HG03196 (cell line): Measurements from ENCODE around the gene STK10.

ENCODE experiments used
- ATAC-seq: cut with Tn5 transposase; IDR thresholded peaks from one replicate; pipeline ENCODE4 v1.9.1; 2021; ENCODE audit not compliant: unreplicated experiment

Gene STK10

GRCh38 chr5:172093965-172094364 lies 94.1 kb downstream of the STK10 start:
- no peak for ATAC-seq

GRCh38 chr5:172093559-172093958 lies 94.5 kb downstream of the STK10 start:
- ATAC-seq = no peak

DNA sequence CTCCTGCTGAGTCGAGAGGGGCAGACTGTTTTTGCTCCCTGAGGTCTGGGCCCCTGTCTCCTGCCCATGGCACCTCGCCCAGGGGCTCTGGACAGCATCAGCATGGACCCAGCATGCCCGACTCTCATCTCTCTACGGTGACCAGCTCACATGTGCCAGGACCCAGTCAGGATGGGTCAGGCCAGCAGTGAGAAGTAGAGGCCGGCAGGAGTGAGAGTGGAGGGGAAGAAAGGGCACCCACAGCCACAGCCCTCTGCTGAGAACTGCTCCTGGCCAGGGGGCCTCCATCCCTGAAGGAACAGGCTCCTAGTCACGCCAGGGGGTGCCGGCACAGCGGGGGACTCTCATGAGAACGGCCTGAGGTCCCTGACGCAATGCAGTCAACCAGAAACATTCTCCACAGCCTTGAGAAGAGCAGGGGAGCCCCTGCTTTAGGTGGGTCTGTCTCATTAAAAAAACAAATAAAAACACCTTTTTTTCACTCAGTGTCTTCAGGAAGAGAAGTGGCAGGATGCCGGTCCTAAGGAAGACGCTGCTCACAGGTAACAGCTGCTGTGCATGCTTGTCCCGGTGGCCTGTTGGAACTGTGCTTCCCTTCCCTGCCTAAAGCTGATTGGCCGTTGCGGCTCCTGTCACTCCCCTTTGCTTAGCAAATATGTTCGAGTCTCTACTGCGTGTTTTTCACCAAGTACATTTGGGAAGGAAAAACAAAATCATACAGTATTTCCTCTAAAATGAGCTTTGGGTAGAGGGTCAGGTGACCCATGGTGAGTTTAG lies 95.9 kb downstream of the STK10 start:
- no peak for ATAC-seq

DNA sequence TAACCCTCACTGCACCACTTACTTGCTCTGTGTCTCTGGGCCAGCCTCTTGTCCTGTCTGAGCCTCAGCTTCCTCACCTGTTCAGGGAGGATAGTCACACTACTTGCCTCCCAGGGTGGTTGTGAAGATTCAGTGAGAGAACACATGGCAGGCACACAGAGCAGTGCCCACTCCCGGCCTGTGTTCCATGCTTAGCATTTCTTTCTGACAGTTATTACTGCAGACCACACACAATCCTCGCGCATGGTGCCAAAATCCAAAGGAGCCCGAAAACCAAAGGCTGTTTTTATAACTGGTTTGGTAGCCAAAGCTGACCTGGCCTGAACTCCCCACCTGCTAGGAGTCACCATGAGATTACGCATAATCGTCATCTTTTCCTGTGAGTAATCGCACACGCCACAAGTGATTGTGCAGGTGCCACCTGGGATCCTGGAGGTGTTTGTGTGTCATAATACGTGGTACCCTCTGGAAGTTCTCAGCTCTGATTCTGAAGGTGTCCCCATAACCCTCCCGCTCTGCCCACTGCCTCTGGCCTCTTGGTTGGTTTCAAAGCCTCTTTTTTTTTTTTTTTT lies 97.0 kb downstream of the STK10 start:
- no peak for ATAC-seq

DNA sequence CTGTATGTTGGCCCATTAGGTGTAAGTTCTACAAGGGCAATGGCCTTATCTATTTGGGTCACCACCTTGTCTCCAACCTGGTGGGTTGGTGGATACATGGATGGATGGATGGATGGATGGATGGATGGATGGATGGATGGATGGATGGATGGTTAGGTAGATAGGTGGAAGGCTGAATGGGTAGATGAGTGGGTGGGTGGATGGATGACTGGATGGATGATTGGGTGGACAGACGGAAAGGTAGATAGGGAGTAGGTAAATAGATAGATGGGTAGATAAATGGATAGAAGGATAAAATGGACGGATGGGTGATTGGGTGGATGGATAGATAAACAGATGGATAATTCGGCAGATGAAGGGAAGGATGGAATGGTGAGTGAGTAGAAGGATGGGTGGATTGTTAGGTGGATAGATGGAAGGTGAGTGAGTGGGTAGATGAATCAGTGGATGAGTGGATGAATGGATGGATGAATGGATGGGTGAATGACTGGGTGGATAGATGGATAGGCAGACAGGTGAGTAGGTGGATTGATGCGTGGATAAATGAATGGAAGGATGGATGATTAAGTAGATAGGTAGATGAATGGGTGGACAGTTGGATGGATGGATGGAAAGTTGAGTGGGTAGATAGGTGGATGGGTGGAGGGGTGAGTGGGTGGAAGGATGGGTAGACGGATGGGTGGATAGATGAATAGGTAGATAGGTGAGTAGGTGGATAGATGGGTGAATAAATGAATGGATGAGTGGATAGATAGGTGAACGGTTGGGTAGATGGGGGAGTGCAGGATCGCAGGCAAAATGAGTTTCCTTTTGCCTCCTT lies 98.5 kb downstream of the STK10 start:
- no peak for ATAC-seq

DNA sequence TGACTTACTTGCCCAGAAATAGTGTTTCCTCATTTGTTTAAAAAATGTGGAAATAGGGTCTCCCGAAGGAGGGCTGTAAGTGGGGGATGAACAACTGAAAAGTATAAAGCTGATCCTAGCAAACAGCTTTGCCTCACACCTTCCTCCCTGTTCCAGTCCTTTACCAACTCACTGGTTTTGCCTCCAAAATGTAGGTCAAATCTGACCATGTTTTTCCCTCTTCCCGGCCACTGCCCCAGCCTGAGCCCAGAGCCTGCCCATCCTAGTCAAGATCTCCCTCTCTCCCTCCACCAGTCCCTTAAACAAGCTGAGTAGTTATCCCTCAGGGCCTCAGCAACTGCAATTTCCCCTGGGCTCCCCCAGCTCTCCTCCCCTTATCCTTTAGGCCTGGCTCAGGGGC lies 99.2 kb downstream of the STK10 start:
- ATAC-seq = no peak

DNA sequence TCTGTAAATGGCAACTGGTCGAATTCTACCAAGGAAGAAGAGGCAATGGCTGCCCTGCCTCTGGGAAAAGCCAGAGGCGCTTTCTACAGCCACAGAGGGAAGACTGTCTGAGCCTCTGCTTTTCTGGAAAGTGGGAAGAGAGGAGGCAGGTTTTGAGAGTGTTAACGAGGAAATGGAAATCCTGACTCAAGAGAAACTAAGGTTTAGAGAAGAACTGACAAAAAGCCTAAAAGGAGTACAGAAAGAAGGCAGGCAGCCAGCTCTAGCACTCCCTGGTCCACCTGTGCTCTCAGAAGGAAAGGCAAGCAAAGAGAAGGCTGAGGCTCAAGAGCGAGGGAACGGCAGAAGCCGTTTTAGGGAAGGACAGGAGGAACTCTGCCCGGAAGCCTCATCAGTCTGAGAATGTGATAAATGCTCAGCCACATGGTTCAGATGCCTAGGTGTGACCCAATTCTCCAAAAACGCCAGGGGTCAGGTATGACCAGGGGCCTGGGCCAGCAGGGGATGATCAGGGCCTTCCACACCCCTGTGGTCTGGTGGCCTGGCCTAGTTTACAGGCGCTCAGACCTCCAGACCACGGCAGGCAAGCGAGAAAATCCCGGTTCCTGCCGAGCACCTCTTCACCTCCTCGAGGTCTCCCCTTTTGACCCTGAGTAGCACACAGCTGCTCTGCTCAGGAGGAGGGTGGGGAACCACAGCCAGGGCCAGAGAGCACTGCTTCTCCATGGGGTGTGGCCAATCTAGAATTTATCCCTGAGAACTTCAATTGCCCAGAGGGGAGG lies 101.6 kb downstream of the STK10 start:
- no peak for ATAC-seq

- no peak for ATAC-seq
These were observed 102.3 kb downstream of the STK10 start for GRCh38 chr5:172085738-172086137.

- no peak for ATAC-seq
These were observed 105.8 kb downstream of the STK10 start for GRCh38 chr5:172082180-172082579.

GRCh38 chr5:172079876-172080275 lies 108.1 kb downstream of the STK10 start:
- no peak for ATAC-seq

DNA sequence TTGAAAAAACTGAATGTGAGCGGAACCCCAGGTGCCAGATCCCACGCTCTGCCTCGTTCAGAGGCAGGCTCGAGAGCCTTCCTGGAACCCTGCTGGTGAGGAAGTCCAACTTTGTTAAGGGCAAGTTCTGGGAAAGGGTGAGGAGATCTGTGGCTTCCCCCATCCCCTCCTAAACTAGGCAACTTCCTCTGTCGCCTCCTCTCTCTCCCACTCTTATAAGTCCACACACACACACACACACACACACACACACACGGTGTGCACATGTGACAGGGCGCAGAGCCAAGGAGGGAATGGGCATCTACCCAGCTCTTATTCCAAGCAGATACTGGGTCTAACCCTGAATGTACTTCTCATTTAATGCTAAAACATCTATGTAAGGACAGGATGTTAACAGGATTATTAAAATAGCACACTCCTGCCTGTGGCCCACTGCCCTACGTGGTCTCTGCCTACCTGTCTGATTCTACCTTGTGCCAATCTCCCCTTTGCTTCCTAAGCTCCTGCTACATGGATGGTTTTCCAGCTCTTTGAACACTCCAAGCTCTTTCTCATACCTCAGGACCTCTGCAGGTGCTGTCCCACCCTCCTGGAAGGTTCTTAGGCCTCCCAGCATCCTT lies 109.2 kb downstream of the STK10 start:
- no peak for ATAC-seq

DNA sequence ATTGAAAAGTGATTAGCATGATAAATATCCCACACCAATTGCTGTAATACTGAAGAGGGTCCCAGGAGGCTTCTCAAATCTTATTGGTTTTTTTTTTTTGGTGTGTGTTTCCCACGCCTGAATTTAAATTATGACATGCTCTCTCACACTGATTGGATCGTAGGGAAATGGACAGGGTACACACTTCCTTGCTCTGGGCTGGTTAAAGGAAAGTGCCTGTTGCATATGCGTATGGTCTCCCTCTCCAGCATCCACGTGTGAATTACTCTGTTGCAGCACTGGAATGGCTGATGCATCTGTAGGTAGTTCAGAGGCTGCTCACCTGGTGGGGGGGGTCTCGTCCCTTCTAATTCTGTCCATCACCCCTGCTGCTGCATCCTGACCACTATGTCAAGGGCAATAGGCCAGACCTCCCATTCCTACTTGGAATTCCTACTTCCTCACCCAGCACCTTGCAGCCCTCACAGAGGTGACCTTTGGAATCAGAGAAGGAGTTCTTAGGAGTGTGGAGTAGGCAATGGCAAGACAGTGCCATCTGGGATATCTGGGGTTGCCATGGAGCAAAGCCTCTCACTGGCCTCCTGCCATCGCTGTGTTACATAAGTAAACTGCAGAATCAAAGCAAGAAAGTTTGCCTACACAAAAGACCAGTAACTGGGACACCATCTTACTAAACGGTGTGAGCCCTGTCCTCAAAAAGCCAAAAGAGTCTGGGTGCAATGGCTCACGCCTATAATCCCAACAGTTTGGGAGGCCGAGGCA lies 110.2 kb downstream of the STK10 start:
- no peak for ATAC-seq

DNA sequence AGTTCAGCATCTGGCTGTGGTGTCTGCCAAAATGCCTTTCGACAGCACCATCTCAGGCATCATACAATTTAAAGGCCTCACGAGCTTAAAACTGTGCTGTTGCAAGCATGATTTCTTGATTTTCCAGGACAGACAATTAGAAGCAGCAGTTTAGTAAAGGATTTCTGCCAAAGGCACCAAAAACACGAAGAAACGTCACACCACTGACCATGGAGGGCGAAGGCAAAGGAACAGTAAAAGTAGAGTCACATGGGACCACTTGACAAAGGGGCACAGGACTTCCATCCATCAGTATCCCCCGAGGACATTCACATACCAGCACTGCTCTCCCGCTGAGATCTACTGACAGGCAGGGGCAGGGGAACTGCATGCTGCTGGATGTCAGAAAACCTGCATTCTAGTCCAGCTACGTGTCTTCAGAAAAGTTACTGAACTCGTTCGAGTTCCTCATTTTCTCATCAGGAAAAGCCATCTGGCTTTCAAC lies 111.2 kb downstream of the STK10 start:
- no peak for ATAC-seq

DNA sequence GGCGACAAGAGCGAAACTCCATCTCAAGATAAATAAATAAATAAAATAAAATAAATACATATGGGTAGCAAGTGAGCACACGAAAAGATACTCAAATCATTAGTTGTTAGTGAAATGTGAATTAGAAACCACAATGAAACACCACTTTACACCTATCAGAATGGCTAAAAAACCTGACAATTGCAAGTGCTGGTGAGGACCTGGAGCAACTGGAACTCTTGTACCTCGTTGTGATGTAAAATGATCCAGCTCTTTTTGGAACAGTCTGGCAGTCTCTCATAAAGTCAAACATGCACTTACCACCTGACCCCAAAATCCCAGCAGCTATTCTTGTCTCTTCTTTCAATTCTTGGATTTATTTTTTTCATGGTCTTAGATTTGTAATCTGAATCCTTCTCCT lies 112.4 kb downstream of the STK10 start:
- ATAC-seq = no peak

- no peak for ATAC-seq
These were observed 113.1 kb downstream of the STK10 start for GRCh38 chr5:172074896-172075295.

GRCh38 chr5:172071309-172071875 lies 116.6 kb downstream of the STK10 start:
- no peak for ATAC-seq

- no peak for ATAC-seq
These were observed 122.5 kb downstream of the STK10 start for GRCh38 chr5:172065431-172066065.

DNA sequence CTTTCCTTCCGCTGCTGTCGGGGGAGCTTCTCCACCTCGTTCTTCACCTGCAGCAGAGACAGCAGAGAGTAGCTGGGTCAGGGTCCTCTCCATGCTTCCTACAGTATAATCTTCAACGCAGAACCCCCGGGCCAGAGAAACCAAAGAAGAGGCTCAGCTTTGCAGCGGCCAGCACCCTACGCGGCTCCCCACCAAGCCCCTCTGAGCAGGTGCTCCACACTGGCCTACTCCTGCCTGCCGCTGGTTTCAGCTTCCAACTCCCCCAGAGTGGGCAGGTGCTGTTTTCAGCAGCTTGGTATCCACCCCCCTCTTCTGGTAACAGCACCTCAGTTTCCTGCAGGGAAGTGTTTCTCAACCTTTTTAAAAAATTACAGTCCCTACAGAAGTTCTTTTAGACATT lies 123.3 kb downstream of the STK10 start:
- ATAC-seq = no peak

DNA sequence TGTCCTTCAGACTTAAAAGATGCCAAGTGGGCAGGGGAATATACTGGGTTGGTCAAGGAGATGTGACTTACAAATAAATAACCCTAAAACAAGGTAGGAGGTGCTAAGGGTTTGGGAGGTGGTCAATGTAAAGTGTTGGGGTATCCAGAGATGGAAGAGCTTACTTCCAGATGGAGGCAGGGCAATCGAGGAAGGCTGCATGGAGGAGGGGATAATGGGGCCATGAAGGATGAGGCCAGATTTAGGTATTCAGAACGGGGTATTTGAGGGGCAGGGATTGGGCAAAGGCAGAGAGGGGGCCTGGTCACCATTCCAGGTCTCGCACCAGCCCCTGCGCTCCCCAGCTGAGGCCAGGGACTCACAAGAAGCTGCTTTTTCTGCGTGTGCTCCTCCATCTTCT lies 123.7 kb downstream of the STK10 start:
- no peak for ATAC-seq
